HFF-Myc (cell line): ENCODE data around the gene KIF1C.
"Not testable (repeated sequence)": the region's sequence is repeated elsewhere in the genome, so short reads cannot be mapped to it uniquely, and the experiment has no call there.

ENCODE experiments used
- DNase-seq: peaks from one replicate; pipeline ENCODE4 v3.0.0-alpha.2; 2011; ENCODE audit warnings: low read depth; ENCODE audit errors: extremely low read depth
- H3K4me3 ChIP-seq: replicated peaks from 2 replicates; pipeline ENCODE4 v1.5.1; 2011; ENCODE audit warnings: low read depth, mild to moderate bottlenecking, control low read depth, low read length
- CTCF ChIP-seq: IDR thresholded peaks from 2 replicates; pipeline ENCODE4 v1.5.1; 2012; ENCODE audit warnings: mild to moderate bottlenecking, low read depth, low read length, control low read depth; ENCODE audit errors: missing control alignments

Gene KIF1C

GRCh38 chr17:5022171-5022711 is 24.5 kb downstream of the KIF1C start:
- H3K4me3 ChIP-seq = no peak overlapping the region
- DNase-seq = no peak
- no peak for TF ChIP-seq CTCF

- H3K4me3 ChIP-seq = no peak overlapping the region
- DNase-seq = no peak
- TF ChIP-seq CTCF = no peak
These were observed 25.9 kb downstream of the KIF1C start for GRCh38 chr17:5023588-5024147.

GRCh38 chr17:5024604-5025003 is 26.9 kb downstream of the KIF1C start:
- TF ChIP-seq CTCF = no peak
- no peak for DNase-seq
- H3K4me3 ChIP-seq = no peak overlapping the region

GRCh38 chr17:5027299-5027698 is 29.5 kb downstream of the KIF1C start:
- no peak overlapping the region for H3K4me3 ChIP-seq
- TF ChIP-seq CTCF = no peak
- no peak for DNase-seq

- TF ChIP-seq CTCF = no peak
- no peak overlapping the region for H3K4me3 ChIP-seq
- no peak for DNase-seq
These were observed 30.2 kb downstream of the KIF1C start for GRCh38 chr17:5027916-5028315.

GRCh38 chr17:5030168-5030567 is 32.4 kb downstream of the KIF1C start:
- not testable (repeated sequence) for H3K4me3 ChIP-seq, DNase-seq

GRCh38 chr17:5031365-5032082 is 33.8 kb downstream of the KIF1C start:
- peak; percentile 64 for DNase-seq
- H3K4me3 ChIP-seq = peak overlapping the region; percentile 35
- TF ChIP-seq CTCF = peak; percentile 73
